Uterus (tissue), 2 donors: ENCODE data around the gene ZNF615.

ENCODE experiments used
- POLR2A ChIP-seq, 2 donors: fragments of 450-650 bp; IDR thresholded peaks; one replicate each; pipeline ENCODE4 v1.6.1; 2016; ENCODE audit warnings: antibody characterized with exemption in 2 of 2, mild to moderate bottlenecking in 1 of 2, moderate library complexity in 1 of 2
- TF ChIP-seq, protein P1 (sequence below), 4 experiments: fragments of 200-600 bp in 2 of 4; fragments of 450-650 bp in 2 of 4; sonication (generic) in 2 of 4; IDR thresholded peaks; one replicate each; pipeline ENCODE4 v1.5.1; 2016 to 2019; ENCODE audit warnings: antibody characterized with exemption in 4 of 4, mild to moderate bottlenecking in 2 of 4, moderate library complexity in 1 of 4

DNA sequence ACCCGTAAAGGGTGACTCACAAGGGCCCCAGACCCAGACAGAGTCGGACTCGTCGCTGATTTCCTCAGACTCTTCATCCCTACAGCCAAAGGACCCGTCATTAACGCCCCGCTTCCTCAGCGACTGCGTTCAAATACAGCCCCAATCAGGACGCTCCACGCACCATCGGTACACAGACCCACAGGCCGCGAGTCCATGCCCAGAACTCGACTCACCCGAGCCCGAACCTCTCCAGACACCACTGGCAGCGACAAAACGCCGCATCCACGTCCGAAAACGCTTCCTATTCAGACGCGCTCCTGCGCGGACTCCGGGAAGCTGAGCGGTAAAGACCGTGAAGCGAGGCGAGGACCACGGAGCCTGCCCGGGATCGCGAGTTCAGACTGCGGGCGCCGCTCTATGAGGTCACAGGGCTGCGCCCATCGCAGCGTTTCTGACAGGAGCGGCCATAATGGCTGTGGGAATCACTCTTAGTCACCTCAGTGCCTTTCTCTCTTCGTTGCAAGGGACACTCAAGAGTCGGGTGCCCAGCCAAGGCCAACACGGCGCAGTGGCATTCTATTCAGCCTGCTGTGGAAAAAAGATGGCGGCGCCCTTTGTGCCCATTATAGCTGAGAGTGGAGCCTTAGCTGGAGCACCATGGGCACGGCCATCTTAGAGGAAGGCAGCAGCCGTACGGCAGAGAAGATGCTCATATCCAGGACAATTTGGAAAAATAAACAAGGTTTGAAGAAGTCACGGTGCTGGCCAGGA lies 20.2 kb upstream of the ZNF615 start, which contains the start of gene ZNF614:
- TF ChIP-seq, protein P1, sequence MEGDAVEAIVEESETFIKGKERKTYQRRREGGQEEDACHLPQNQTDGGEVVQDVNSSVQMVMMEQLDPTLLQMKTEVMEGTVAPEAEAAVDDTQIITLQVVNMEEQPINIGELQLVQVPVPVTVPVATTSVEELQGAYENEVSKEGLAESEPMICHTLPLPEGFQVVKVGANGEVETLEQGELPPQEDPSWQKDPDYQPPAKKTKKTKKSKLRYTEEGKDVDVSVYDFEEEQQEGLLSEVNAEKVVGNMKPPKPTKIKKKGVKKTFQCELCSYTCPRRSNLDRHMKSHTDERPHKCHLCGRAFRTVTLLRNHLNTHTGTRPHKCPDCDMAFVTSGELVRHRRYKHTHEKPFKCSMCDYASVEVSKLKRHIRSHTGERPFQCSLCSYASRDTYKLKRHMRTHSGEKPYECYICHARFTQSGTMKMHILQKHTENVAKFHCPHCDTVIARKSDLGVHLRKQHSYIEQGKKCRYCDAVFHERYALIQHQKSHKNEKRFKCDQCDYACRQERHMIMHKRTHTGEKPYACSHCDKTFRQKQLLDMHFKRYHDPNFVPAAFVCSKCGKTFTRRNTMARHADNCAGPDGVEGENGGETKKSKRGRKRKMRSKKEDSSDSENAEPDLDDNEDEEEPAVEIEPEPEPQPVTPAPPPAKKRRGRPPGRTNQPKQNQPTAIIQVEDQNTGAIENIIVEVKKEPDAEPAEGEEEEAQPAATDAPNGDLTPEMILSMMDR (IDR thresholded peaks at IDR 0.05): peak in 1 of 4 experiments; percentile 14
- TF ChIP-seq POLR2A (IDR thresholded peaks at IDR 0.05): peak; percentile 14 to 41
